ENCODE data around the gene SLC1A1. TPM values are rescaled to one million over a fixed set of nuclear protein-coding genes. Genes with fewer than 3 reads are reported as not detected.

The SLC1A1 gene
- total RNA-seq, 2 donors from 2014 or later = 1.9 to 3.4 TPM

DNA sequence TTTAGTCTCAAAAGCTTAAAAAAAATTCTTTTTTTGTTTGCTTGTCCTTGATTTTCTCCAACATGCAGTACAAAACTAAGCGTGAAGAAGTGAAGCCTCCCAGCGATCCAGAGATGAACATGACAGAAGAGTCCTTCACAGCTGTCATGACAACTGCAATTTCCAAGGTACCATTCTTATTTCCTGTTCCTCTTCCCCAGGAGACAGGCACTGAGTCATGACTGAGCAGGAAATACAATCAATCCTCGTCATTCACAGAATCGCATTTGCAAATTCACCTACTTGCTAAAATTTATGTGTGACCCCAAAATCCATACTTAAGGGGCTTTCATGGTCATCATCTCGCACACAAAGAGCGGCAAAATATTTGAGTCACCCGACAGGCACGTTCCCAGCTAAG is 77.3 kb downstream of the SLC1A1 start:
- intact Hi-C loops (cut with DNase I) = no loop called here
- no peak for DNase-seq
- no peak for ATAC-seq

- no peak for DNase-seq
- ATAC-seq = no peak
- intact Hi-C loops (cut with DNase I) = no loop called here
Measured at GRCh38 chr9:4569101-4569500, 78.8 kb downstream of the SLC1A1 start.

- intact Hi-C loops (cut with DNase I) = no loop called here
- no peak for ATAC-seq
- no peak for DNase-seq
Measured at GRCh38 chr9:4572184-4572826, 82.0 kb downstream of the SLC1A1 start.

DNA sequence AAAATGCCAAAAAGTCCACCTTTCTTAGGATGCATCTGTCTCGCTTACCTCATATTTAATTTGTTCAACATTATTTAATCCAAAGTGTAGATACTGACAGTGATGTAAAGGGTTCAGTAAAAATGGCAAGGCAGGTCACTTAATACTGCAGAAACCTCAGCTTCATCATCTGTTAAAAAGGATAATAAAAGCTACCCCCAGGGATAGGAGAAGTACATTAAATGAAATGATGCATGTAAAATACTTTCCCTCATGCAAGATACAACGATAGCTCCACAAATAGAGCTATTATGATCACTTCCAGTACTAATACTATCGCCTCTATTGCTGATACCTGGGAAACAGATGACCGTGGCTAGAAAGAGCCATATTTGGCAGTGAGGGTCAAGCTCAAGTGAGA is 82.9 kb downstream of the SLC1A1 start:
- intact Hi-C loops (cut with DNase I) = no loop called here
- ATAC-seq (no peak), DNase-seq (no peak)

DNA sequence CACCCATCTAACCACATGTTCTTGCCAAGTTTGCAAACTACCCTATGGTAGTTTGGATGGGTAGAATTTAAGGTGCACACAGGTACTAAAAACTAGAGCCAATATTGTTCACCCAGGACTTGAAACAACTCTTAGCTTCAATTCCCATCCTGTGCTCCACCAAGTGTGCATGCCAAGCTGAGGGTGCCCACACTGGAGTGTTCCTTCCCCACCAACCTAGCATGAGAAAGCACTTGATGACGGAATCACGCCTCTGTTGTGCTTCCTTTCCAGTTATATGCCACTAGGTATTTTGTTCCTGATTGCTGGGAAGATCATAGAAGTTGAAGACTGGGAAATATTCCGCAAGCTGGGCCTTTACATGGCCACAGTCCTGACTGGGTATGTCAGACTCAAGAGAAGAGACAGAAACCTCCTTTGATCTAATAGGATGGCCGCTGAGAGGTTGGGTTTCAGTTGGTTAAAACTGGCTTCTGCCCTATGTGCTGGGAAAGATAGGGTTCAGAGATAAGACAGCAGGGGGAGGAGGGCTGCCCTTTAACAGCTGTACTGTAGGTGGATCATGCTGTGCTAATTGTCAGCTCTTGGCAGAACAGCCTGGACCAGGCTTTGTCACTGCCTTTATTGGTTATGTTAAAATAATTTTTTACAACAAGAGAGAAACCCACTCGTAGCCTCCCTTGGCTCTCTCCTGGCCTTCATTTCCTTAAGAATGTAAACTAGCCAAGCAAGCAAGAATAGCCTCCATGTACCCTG is 83.5 kb downstream of the SLC1A1 start:
- no peak for ATAC-seq
- DNase-seq = no peak
- intact Hi-C loops (cut with DNase I) = no loop called here

DNA sequence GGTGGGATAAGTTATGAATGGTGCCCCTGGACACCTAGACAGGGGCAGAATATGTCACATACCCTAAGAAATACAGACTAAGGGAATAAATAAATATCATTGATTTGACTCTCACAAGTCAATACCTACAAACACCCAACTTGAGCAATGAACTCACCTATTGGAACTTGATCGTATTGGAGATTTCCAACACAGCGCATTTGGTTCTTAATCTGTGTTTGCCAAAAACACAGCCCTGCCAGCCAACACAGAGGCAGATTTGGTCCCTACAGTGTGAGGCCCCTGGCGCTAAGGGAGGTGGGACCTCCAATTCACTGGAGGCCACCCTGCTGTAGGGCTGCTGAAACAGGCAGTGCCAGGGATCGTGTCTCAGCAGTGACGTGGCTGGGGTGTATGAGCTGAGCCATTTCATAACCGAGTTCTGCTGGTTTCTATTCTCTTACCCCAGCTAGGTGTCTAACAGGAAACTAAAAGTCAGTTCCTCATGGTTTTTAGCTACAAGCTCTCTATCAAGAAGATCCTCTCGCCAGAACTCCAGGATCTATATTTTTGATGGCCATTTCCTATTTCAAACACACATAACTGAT is 84.5 kb downstream of the SLC1A1 start:
- ATAC-seq (no peak), DNase-seq (no peak)
- intact Hi-C loops (cut with DNase I) = no loop called here

GRCh38 chr9:4575997-4576396 is 85.7 kb downstream of the SLC1A1 start:
- intact Hi-C loops (cut with DNase I) = no loop called here
- DNase-seq (no peak), ATAC-seq (no peak)

DNA sequence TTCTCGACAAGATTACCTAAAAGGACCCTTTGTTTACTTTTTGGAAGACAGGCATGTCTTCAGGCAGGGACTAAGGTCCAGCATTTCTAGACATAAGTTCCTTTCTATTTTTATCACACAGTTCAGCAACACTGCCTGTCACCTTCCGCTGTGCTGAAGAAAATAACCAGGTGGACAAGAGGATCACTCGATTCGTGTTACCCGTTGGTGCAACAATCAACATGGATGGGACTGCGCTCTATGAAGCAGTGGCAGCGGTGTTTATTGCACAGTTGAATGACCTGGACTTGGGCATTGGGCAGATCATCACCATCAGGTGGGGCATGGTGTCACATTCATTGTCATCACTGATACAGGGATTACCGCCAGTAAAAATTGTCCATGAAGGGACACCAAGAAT is 86.2 kb downstream of the SLC1A1 start:
- DNase-seq (no peak), ATAC-seq (no peak)
- intact Hi-C loops (cut with DNase I) = no loop called here

DNA sequence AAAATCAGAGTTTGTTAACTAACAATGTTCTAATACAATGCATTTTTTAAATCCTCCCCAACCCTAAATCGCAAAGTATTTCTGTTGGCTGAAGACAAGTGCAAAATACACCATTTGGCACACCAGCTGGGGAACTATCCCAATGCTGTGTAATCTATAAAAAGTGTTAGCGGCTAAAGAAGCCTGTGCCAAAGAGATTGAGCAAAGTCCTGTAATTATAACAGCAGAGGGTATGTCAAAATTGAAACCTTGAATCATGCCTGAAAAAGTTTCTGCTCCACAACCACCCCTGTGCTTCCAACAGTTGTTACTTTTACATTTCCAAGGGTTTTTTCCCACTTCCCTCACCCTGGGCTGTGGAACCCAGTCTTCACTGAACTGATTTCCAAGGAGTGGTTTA is 88.7 kb downstream of the SLC1A1 start:
- peak; percentile 54 to 74 for ATAC-seq
- DNase-seq = no peak
- intact Hi-C loops (cut with DNase I) = no loop called here

- ATAC-seq (no peak), DNase-seq (no peak)
- intact Hi-C loops (cut with DNase I) = no loop called here
Measured at GRCh38 chr9:4581035-4581760, 90.9 kb downstream of the SLC1A1 start.

DNA sequence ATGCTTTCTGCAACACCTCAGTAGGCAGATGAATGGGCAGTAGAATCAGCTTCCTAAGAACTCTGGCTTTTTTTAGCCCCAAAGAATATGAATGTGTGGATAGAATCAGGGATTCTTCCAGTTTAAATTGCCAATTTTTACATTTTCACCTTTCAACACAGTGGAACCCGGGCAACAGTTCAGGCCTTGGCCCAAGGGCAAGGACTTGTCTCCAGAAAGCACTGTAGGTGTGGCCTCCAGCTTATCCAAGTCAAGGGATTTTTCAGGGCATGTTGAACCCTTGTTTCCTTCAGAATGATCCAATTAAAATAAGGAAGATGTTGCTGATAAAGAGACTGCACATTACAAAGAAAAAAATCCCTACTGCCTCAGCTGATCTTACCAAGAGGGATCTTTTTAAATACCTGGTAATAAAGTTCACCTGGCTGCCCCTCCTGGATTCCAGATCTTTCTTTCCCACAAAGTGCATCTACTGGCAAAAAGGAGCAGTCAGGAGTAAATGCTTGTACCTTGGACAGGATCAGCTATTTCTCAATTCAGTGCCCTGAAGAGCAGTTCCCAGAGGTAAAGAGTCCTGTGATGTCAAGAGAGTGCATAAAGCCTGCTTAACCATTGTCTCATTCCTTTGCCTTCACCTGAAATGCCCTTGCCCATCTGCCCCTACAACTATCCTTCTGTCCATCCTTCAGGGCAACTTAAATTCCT is 91.7 kb downstream of the SLC1A1 start:
- DNase-seq = no peak
- intact Hi-C loops (cut with DNase I) = no loop called here
- ATAC-seq = peak in 1 of 2 donors; percentile 29

DNA sequence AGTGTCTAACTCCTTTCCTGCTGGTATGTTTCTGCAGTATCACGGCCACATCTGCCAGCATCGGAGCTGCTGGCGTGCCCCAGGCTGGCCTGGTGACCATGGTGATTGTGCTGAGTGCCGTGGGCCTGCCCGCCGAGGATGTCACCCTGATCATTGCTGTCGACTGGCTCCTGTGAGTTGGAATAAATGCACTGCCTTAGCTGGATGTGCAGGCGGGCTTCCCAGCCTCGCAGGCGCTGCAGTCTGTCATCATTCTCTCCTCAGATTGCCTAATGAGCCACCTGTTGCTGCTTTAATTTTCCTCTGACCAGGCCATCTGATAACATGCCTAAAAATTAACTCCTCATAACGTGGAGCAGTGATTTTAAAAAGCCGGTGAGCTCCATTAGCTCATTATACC is 92.7 kb downstream of the SLC1A1 start:
- intact Hi-C loops (cut with DNase I) = no loop called here
- ATAC-seq (no peak), DNase-seq (no peak)

DNA sequence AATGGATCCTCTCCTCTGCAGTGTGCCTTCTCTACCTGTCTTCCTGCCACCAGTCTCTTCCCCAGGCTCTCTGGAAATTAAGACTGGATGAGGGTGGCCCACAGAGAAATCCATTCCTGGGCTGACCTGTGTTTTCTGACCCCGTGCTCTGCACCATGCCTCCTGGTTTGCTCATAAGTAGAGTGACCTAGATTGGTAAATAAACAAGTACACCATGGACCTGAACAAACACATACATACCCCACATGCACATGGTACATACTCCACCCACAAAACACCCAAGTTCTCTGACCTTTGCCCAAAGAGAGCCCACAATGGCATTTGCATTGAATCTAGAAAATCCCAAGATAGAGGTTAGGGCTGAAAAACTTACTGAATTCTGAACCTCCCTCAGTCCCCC is 94.4 kb downstream of the SLC1A1 start:
- DNase-seq (no peak), ATAC-seq (no peak)
- intact Hi-C loops (cut with DNase I) = no loop called here

DNA sequence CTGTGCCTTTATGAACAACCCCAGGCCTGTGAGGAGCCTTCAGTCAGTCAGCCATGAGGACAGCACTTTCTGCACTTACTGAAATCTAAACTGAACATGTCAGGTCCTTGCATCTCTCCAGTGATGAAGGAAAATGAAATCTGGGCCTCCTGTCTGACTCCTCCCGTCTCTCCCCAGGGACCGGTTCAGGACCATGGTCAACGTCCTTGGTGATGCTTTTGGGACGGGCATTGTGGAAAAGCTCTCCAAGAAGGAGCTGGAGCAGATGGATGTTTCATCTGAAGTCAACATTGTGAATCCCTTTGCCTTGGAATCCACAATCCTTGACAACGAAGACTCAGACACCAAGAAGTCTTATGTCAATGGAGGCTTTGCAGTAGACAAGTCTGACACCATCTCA is 94.9 kb downstream of the SLC1A1 start:
- ATAC-seq (no peak), DNase-seq (no peak)
- intact Hi-C loops (cut with DNase I) = no loop called here

DNA sequence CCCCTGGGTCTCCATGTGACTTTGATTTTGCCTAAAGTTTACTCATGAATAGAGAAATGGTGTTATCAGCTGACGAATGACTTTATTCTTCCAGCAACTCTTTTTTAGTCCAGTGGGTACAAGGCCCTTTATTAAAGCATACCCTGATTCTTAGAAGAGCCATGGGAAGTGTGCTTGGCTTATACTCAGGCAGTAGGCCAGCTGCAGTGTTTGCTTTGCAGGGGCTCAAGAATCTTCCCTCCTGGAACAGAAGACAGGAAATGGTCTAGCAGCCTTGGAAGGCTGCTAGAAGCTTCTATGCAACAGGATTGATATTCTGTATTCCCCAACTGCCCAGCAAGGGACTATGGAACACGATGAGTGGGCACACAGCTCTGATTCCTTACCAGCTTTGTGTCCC is 98.5 kb downstream of the SLC1A1 start:
- DNase-seq = no peak
- no peak for ATAC-seq
- intact Hi-C loops (cut with DNase I) = no loop called here

- intact Hi-C loops (cut with DNase I) = no loop called here
- DNase-seq (no peak), ATAC-seq (no peak)
Measured at GRCh38 chr9:4590430-4591122, 100.3 kb downstream of the SLC1A1 start.

GRCh38 chr9:4591123-4591500 is 100.8 kb downstream of the SLC1A1 start:
- intact Hi-C loops (cut with DNase I) = no loop called here
- peak in 1 of 2 donors; percentile 19 for ATAC-seq
- DNase-seq = no peak

DNA sequence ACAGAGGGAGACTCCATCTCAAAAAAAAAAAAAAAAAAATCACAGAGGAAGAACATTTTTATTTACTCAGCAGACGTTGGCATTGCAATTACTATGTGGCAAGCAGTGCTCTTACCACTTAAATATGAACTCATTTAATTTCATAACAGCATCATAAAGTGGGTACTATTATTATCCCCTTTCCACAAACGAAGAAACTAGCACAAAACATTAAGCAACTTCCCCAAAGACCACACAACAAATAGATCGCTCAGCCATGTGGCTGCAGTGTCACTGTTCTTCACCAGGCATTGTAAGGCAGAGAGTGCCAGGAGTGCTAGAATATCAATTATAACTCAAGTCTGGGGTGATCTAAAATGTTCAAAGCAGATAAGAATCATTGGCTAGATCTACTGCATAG is 102.0 kb downstream of the SLC1A1 start:
- intact Hi-C loops (cut with DNase I) = no loop called here
- ATAC-seq = no peak
- no peak for DNase-seq

DNA sequence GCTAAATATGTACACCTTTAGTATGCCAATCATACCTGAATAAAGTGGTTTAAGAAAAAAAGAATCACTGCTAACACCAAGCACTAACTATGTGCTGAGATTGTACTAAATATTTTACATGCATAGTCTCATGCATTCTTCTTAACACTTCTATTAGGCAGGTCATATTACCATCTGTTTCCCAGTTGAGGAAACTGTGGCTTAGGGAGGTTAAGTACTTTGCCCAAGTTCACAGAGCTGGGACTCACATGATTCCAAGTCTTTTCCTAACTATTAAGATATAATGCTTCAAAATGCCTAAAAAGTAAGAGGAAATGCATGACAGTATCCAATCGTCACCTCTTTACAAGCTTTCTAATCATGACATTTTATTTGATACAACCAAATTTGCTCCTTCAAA is 102.6 kb downstream of the SLC1A1 start:
- intact Hi-C loops (cut with DNase I) = no loop called here
- DNase-seq (no peak), ATAC-seq (no peak)
